Right lobe of liver (tissue), 4 donors: ENCODE data around the gene NOS1AP.

ENCODE experiments used
- POLR2A ChIP-seq: fragments of 450-650 bp; IDR thresholded peaks from one replicate; pipeline ENCODE4 v1.6.1; 2017; ENCODE audit warnings: antibody characterized with exemption, mild to moderate bottlenecking
- TF ChIP-seq, protein P1 (sequence below), 4 donors: fragments of 200-600 bp in 3 of 4; fragments of 450-650 bp in 1 of 4; IDR thresholded peaks; one replicate each; pipeline versions ENCODE4 v1.5.1 to v1.8.0; 2016 to 2022; ENCODE audit warnings: antibody characterized with exemption in 4 of 4, mild to moderate bottlenecking in 2 of 4
- donor health status: DM: no; HTN: no; CAD: no.
- donor health status: DM: no; HTN: no; CAD: no.
- donor health status: DM: no; HTN: yes; CAD: no.

GRCh38 chr1:162157469-162157868 is 88.0 kb downstream of the NOS1AP start:
- TF ChIP-seq, protein P1, sequence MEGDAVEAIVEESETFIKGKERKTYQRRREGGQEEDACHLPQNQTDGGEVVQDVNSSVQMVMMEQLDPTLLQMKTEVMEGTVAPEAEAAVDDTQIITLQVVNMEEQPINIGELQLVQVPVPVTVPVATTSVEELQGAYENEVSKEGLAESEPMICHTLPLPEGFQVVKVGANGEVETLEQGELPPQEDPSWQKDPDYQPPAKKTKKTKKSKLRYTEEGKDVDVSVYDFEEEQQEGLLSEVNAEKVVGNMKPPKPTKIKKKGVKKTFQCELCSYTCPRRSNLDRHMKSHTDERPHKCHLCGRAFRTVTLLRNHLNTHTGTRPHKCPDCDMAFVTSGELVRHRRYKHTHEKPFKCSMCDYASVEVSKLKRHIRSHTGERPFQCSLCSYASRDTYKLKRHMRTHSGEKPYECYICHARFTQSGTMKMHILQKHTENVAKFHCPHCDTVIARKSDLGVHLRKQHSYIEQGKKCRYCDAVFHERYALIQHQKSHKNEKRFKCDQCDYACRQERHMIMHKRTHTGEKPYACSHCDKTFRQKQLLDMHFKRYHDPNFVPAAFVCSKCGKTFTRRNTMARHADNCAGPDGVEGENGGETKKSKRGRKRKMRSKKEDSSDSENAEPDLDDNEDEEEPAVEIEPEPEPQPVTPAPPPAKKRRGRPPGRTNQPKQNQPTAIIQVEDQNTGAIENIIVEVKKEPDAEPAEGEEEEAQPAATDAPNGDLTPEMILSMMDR (IDR thresholded peaks at IDR 0.05) = no peak
- no peak for TF ChIP-seq POLR2A
